AML-193 (cell line): ENCODE data around the gene ALPI.

ENCODE experiments used
- DNase-seq, 2 experiments: peaks; one replicate each; lab custom pipeline; 2025; lab: John Stamatoyannopoulos, UW

The ALPI gene

DNA sequence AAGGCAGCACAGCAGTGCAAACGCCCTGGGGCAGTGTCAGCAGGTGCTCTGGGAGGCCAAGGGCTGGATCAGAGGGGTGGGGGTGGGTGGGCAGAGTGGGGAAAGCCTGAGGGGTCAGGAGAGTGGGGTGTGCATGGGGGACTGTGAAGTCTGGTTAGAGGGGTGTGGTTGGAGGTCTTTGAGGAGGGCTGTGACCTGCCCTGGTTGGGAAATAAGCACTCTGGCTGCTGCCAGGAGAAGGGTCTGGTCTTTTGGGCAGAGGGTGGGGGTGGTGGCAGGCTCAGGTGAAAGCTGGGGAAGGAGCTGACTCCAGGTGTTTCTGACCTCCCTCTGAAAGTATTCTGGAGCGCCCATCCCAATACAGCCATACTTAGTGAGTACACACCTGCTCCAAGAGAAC is 4.2 kb downstream of the ALPI start:
- DNase-seq: no peak

DNA sequence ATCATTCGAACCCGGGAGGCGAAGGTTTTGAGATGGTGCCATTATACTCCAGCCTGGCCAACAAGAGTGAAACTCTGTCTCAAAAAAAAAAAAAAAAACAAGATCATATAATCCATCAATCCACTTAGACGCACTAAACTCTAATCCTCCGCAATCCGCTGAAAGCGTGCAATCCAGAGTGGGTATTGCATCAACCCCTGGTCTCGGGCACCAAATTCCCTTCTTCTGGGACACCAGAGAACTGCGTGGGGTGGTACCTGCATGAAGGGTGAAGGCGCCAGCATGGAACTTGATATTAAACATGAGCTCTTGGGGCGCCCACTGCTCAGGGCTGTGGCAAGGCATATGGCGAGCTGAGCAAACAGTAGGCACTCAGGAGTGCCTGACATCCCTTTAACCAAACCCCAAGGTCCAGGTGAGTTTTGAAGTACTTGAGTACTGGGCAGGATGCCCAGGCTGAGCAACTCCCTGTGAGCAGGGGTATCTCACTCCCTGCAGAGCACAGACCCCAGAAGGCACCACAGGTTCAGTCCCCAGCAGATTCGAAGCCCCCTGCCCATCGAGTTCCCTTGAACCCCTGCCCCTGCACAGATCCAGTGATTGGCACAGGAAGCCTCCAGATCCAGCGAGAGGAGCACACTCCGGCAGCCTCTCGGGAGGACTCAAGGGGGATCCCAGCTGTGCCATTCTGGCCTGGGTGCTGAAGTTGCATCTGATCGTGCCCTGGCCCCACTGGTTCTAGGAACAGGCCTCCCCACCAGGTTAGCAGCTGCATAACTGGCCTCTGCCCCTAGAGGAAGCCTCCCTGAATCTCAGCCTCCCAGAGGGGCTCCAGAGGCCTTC is 8.0 kb downstream of the ALPI start:
- no peak for DNase-seq

DNA sequence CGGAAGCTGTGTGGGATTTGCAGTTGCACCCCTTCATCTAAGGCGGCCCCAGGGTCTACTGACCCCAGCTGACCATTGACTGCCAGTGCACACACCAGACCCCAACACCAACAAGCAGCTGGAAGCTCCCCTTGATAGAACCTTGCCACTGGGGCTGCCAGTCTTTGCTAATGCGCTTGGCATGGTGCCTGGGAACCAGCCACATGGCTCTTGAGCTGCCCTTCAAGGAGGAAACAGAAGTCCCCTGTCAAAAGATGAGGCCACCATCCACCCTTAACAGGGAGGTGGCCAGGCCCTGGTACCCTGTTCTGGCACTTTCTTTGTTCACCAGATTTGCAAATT is 8.6 kb downstream of the ALPI start:
- no peak for DNase-seq

DNA sequence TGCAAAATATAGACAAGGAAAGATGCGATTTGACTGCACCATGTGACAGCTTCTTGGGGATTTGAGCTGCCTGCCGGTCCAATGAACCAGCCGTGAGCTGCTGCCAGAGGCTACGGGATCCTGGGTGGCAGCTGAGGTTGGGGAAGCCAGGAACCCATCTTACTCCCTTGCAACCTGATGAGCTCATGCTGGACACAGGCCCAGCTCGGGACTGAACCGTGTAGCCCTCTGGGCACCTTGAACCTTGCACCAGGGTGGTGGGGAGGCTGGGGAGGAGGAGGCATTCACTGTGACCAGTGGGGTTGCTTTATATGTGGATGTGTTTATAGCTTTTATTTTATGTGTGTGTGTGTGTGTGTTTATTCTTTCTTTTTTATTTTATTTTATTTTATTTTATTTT is 9.1 kb downstream of the ALPI start:
- no peak for DNase-seq

DNA sequence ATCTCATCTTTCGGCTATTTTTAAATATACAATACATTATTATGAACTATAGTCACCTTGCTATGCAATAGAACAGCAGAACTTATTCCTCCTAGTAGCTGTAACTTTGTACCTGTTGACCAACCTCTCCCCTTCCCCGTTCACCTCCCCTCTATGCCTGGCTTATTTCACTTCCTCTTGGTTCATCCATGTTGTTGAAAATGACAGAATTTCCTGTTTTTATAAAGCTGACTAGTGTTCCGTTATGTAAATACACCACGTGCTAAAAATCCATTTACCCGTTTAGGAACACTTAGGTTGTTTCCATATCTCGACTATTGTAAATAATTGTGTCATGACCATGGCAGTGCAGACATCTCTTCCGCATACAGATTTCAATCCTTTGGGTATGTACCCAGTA is 10.3 kb downstream of the ALPI start:
- DNase-seq: no peak

DNA sequence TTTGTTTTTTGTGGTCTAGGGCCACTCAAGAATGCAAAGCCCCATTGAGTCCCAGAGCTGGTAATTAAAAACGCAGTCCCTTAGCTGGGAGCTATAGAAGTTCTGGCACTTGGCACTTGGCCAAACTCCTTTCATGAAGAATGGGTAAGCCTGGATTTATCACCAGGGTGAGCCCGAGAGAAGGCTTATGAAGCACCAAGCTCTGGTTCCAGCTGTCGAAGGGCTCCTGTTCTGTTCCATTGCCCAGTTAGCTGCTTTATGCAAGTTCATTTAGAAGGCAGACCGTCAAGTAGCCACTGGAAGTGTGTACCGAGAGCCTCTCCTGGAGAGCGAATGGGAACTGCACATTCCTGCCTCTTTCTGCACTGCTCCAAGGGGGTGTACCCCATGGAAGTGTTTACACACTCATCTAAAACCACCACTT is 17.5 kb downstream of the ALPI start:
- no peak for DNase-seq

DNA sequence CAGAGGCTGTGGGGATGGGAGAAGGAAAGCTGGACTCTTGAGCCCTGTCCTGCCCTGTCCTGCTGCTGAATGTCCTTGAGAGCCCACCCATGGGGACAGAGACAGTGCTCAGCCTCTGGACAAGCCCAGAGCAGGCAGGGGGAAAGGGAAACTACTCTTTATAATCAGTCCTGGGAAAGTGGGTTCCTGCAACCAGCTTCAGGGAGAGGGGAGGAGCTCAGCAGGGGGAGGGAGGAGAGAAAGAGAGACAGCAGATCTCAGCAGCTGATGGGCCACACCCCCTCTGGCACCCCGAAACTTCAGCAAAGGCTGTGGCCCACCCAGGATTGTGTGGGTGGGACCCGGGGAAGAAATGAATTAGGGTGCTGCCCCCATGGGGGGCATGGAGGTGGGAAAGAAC is 20.1 kb downstream of the ALPI start:
- no peak for DNase-seq

DNA sequence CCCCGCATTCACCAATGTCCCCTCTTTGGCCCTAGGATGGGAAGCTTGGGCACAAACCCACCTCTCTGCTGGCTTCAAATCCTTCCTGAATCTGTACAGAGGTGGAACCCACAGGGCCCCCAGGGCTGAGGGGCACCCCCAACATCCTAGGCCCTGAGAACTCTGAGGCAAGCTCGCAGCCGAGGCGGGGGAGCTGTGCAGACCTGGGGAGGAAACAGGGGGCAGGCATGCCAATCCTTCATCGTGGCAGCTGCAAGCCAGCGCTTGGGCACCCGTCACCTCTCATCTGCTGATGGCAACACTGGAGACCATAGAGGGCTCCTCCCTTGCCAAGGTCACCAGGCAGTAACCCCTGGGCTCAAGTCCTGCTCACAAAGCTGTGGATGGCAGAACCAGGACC is 20.8 kb downstream of the ALPI start:
- DNase-seq: no peak

DNA sequence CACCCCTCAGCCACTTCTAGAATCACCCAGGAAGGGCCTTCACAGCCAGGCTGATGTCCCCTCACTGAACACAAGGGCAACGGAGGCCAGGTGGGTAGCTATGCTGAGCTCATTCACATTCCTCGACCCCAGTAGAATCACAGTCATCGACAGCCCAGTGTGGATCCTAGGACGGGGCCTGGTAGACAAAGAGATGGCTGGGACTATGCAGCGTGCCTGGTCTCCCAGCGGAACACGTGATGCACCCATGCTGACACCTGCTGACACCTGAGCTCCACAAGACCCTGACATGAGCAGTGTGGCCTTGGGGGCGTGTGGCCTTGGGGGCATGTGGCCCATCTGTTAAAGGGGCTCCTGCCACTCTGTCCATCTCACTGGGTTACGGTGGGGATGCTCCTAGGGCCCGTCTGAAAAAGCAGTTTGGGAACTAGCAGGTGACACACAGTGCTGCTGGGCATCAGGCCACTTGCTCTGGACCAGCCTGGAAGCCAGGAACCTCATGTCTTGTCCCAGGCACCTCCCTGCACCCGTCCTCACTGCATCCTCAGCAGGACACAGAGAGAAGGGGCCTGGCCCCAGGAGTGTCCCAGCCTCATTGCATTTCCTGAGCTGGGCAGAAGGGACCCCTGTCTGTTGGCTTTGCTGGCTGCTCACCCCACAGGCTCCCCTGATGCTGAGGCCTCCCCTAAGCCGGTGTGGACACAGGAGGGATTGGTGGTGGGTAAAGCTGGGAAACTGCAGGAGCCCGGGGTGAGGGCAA is 22.0 kb downstream of the ALPI start:
- DNase-seq: no peak

DNA sequence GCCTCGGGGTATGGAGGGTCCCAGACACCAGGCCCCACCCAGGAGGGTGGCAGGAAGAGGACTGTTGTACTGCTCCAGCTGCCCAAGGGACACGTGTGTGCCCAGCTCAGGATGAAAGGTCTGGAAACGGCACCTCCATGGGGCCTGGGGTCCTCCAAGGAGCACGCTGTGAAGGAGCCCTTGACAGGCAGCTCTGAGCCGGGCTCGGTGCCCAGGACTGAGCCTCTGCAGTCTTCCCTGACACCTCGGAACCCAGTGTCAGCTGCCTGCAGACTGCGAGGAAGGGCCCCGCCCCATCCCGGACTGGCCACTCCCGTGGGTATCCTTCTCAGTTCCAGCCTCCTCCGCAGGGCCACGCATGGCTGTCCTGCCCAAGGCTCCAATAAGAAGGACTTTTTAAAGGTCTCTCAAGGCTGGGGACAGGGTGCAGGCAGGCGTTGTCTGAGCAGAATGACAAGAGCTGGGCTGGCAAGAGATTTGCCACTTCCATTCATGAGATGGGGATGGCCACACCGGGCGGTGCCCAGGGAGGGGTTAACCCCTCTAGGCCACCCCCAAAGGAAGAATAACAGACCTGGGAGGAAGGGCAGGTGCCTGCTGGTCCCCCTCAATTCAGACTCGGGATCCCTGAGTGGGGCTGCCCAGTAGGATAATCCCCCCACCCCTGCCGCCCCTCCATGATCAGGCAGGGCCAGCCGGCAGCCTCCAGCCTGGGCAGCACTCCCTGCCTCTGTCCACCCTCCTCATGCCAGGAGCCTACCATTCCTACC is 22.8 kb downstream of the ALPI start:
- DNase-seq: no peak

DNA sequence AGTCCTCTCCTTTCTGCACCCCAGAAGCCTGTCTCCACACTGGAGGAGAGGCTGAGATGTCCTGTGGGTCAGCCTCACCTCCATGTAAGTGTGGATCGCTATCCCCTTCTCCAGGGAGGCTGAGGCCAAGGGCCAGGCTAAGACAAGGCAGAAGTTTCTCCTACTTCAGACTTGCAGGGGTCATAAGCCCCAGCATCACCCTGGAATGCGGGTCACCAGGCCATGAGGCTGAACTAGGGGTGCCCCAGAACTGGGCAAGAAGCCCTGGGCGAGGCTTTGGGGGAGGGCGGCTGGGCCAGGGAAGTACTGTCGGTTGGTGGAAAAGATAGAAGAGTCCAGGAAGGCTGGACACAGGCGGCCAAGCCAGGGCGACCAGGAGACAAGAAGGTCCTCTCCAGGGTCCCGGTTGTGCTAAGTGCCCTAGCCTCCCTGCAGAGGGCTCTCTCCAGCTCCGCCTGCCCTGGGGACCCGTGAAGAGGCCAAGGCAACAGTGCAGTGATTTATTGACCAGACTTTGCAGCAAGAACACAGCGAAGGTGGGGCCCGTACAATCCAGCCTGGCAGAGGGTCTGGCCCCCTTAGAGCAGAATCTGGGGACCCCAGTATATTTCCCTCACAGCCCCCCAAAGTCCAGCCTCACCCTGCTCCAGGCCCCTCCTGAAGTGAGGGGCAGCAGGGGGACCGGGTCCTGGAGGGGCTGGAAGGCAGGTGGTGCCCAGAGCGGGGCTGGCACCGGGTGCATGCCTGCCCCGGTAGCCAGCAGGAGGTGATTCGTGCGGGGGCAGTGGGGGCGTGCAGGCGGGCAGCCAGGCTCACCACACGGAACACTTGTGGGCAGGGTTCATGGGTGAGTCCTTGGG is 23.6 kb downstream of the ALPI start:
- no peak for DNase-seq

DNA sequence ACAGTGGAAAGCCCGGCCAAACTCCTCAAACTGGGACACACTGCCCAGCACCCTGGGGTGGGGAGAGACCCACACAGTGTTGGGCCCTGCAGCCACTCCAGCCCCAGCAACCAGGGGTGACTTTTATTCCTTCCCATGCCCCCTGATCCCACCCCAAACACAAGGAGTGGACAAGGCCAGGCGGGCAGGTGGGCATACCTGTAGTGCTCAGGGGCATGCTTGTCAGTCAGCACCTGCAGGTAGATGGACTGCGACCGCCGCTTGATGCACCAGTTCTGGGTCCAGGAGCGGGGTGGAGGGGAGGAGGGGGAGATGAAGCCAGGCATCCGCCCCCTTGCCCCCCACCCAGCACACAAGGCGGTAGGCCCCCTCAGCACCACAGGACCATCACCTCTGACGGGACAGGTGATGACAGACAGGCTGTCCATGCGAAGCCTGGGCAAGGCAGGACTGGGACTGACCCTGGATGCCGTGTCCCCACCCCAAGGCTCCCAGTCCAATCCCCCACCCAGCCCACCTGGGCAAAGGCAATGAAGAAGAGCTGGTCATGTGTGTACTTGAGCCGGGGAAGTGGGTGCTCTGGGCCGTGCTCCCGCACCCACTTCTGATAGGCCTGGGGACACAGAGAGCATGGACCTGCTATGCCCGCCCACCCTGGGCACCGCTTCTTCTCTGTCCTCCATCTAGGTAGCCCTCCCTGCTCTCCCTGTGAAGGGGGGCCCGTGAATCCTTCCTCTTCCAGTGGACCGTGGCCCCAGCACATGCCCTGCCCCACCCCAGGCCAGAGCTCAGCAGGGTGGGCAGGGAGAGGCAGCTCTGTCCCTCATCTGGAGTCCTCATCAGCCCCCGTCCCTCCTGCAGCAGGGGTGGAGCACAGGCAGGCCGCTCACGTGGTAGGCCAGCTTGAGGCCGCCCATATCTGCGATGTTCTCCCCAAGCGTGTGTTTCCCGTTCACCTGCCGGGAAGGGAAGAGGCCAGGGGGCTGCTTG is 24.5 kb downstream of the ALPI start:
- DNase-seq: no peak

DNA sequence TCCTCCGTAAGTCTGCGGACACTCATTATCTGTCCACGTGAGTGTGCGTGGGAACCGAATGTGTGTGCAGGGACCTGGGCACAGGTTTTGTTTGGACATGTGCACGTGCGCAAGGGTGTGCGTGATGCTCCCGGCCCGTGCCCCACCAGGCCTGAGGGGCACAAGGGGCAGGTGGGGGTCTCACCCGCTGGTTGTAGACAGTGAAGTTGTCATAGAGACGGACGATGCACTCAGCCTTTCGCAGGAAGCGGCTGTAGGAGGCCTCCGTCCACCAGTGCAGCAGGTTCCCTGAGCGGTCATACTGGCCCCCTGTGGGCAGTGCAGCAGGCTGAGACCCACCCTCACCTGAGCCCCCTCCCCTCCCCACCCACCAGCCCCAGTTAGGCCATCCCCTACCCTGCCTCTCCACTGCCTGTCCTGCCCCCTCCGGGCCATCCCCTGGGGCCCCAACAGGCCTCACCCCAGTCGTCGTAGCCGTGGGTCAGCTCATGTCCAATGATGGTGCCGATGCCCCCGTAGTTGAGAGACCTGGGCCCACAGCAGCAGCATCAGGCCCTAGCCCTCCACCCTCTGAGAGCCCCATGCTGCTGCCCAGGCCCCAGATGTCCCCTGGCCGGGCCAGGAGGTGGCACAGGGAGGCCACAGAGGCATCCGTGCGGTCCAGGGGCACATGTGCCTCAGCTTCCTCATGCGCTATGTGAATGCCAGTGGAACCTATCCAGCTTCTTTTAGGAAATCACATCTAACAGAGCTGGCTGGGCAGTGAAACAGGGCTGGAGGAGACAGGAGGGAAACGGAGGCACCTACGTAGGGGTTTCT is 25.6 kb downstream of the ALPI start:
- no peak for DNase-seq

DNA sequence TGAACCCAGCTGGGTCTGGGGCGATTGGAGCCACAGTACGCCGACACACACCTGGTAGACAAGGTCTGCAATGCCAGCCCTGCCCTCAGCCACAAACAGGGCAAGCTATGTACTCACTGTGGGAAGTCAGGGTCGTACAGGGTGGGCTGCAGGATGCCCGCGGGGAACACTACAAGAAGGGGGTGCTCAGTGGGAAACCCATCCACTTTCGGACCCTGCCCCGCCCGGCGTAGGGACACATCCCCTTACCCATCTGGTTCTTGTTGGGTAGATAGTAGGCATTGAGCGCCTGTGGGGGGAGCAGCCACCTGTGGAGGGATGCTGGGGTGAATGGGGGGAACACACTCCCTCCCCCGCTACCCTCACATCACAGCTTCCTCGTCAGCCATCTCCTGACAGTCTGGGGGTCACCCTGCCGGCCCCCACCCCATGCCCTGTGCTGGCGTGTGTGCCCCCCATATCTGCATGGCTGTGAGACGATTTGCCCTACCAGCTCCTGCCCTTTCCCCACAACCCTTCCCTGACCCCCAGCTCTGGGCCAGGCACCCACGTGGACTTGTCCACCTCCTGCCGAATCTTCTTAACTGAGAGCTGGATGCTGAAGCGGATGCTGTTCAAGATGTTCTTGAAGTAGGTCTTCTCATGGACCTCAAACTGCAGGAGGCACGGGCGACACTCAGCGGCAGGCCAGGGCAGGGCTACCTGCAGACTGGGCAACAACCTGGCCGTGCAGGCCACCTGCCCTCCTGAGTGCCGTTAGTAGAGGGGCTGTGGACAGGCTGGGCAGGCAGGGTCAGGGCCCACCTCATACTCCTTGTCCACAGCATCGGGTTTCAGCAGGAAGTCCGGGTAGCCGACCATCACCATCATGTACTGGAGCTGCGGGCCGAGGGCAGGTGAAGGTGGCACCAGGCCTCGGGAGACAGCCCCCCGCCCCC is 26.6 kb downstream of the ALPI start:
- DNase-seq: no peak

DNA sequence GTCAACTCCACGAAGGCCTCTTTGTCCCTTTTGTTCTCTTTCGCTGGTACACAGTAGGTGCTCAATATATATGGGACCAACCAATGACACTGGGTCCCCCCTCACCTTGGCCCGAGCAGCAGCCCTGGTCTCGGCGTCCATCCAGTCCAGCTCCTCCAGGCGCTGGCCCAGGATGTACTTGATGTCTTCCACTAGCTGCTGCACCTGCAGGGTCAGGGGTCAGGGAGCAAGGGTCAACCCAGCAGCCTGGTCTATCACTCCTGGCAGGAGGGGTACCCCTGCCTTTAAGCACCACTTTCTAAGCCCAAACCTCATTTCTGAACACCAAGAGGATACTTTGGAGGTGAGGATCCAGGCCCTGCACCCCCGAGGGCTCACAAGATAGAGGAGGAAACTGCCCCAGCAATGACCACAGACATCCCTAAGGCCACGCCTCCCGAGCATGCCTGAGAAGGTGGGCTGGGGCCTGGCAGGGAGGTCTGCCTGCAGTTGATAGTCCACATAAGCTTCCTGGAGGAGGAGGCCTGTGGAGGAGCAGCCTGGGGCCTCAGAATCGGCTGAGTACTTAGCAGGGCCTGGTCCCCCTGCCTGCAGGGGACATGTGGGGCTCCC is 27.5 kb downstream of the ALPI start:
- DNase-seq: no peak

DNA sequence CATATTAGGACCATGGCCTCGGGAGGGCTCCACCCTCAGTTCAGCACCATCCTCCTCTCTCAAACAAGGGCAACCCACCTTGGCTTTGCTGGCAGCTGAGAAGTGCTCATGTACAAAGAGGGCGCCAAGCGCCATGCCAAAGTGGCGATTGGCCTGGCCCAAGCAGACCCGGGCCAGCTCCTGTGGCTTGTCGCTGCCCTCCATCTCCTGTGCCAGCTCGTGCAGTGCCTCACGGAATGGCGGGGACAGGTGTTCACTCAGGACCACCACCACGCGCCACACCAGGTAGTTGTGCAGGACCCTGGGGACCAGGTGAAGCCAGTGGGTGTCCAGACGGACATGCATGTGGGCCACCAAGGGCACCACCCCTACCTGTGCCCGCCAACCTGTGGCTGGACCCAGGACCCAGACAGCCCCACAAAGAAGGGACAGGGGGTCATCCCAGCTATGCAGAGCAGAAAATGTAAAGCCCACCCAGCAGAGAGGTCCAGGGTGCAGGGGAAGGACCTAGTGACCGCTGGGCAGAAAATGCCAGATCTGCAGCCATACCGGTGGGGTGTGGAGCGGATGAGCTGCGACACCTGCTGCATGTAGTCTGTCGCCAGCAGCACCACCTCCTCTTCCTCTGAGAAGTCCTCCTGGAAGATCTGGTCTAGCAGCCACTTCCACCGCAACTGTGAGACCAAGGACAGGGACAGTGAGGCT is 28.1 kb downstream of the ALPI start:
- no peak for DNase-seq

DNA sequence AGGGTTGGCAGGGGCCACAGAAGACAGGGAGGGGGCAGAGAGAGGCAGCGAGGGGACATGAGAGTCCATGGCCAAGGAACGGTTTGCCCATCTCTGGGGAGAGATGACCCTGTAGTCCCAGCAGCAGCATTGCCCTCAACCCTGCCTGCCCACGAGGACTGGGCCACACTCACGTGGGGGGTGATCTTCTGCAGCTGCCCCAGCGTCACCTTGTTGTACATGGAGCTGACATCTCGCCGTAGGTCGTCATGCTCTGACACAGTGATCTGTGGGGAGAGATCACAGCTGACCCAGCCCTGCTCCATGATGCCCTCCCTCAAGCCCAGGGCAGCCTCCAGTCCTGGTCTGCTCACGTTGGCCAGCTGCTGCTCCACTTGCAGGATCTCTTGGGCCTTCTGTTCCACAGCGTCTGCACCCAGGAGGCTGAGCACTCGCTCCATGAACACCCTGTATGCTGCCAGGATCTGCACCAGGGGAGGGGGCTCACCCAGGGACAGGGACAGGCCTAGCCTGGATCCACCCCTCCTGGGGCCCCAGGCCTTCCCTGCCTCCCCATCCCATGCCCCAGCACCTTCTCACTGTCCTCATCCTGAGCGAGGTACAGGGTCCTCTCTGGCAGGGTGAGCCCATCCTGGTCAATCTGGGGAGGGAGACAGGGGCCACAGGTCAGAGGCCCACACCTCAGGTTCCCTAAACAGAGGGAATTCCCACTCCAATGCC is 28.8 kb downstream of the ALPI start:
- no peak for DNase-seq
